HG03097 (cell line): ENCODE data around the gene S1PR4.
"Not testable (repeated sequence)": the region's sequence is repeated elsewhere in the genome, so short reads cannot be mapped to it uniquely, and the experiment has no call there.

ENCODE experiments used
- ATAC-seq: cut with Tn5 transposase; IDR thresholded peaks from one replicate; pipeline ENCODE4 v1.9.1; 2021; ENCODE audit not compliant: unreplicated experiment, low FRiP score

S1PR4 gene

DNA sequence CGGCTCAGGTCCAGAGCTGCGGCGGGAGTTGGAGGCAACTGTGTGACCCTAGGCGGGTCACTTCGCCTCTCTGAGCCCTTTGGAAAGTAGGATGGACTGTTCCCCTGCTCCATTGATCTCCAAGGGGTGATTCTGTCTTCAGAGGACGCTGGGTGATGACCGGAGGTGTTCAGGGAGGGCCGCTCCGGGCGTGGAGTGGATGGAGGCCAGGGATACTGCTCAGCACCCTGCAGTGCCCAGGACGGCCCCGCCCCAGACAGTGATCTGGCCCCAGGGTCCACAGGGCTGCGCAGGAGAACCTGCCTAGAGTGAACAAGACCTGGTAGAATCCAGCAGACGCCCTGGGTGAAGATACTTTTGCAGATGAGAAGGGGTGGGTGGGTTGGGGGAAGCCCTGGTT, 14.1 kb downstream of the S1PR4 start:
- ATAC-seq: no peak

DNA sequence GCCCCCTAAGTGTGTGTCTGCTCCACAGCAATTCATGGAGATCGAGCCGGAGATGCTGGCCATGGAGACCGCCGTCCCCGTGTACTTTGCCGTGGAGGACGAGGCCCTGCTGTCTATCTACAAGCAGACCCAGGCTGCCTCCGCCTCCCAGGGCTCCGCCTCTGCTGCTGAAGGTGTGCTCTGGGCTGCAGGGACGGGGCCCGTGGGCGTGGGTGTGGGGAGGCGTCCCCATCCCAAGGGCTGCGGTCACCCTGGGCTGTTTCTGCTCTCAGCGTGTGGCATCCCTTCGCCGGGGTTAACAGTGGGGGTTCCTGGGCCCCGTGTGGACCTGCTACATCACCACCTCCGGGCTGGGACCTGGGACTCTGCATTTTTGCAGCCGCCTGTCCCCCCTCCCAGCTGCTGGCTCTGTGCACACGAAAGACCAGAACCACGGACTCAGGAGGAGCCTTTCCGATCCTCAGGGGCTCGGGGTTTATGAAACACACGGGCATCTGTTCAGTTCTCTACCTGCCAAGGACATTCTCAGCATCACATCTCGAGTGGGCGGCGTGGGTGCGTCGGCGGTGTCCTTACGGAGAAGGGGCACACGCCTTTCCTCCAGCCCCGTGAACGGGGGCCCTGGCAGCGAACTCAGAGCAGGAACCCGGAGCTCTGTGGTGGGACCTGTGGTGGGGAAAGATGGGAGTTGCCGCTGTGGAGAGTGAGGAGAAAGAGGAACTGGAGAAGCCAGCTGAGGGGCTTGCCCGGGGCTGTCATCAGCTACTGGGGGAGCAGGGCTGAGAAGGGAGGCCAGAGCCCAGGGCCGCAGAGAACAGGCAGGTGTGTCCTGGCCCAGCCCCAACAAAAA, 14.9 kb downstream of the S1PR4 start:
- no peak for ATAC-seq

DNA sequence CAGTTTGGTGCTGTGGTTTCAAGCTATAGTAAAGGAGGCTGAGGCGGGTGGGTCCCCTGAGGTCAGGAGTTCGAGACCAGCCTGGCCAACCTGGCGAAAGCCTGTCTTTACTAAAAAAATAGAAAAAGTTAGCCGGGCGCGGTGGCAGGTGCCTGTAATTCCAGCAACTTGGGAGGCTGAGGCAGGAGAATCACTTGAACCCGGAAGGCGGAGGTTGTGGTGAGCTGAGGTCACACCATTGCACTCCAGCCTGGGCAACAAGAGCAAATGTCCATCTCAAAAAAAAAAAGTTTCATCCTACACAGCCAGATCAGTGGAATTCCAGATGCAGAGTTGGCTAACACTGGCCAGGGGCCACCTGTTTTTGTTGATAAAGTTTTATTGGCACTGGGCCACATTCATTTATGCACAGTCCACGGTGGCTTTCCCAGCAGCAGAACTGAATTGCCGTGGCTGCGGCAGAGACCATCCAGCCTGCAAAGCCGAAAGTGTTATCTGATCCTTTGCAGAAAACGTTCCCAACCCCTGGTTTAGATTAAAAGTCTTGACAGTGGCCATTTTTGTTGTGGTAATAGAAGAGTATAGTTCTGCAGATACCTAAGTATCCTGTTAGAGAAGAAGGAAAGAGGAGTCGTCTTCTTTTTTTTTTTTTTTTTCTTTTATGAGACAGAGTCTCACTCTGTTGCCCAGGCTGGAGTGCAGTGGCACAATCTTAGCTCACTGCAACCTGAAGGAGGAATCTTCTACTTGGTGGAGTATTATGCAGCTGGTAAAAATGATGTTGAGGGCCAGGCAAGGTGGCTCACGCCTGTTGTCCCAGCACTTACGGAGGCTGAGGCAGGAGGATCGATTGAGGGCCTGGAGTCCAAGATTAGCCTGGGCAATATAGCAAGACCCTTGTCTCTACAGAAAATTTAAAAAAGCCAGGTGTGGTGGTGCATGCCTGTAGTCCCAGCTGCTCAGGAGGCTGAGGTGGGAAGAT, 15.8 kb downstream of the S1PR4 start:
- ATAC-seq: no peak

DNA sequence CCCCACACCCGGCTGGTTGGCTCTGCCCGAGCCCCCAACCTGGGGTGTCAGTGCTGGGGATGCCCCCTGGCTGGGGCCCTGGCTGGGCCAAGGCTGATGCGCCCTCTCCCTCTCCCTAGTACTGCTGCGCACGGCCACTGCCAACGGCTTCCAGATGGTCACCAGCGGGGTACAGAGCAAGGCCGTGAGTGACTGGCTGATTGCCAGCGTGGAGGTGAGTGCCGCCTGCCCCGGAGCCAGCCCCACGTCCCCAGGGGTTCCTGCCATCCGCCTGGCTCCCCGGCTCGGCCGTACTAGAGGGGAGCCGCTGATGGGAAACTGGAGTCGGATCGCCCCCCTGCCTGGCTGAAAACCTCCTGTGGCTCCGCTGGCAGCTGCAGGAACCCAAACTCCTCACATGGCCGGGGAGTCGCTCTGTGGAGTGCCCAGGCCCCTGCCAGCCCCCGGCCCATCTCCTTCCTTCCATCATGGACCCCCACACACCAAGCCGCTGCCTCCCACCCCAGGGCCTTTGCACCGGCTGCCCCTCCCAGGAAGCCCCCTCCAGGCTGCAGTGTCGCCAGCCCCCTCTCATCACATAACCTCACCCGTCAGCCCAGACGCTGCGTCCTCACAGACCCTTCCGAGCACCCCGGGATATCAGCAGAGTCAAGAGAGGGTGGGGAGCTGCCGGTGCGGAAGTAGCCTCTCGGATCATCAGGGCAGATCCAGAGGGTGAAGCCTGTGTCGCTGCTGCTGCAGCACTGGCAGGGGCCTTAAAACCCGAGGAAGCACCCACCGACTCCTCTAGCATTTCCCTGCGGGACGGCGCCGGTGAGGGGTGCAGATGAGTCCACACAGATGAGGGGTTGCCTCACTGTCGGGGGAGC, 17.7 kb downstream of the S1PR4 start:
- no peak for ATAC-seq

DNA sequence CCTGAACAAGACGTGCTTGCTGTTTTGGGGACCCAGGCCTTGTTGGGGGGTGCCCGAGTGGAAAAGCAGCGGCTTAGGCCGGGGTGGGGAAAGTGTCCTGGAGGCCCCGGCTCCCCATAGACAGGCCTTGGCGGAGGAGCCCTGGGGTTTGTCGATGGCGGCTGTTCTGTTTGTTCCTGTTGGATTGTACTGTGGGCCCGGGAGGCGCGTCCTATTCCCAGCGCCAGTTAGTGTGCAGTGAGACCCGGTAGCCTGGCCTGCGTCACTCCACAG, 18.3 kb downstream of the S1PR4 start:
- no peak for ATAC-seq

- ATAC-seq: no peak
Measured at GRCh38 chr19:3198901-3199700, 20.5 kb downstream of the S1PR4 start.

- ATAC-seq: no peak
Measured at GRCh38 chr19:3201072-3201700, 22.6 kb downstream of the S1PR4 start.

- ATAC-seq: no peak
Measured at GRCh38 chr19:3201911-3202310, 23.3 kb downstream of the S1PR4 start.

GRCh38 chr19:3202346-3202745, 23.8 kb downstream of the S1PR4 start:
- no peak for ATAC-seq

DNA sequence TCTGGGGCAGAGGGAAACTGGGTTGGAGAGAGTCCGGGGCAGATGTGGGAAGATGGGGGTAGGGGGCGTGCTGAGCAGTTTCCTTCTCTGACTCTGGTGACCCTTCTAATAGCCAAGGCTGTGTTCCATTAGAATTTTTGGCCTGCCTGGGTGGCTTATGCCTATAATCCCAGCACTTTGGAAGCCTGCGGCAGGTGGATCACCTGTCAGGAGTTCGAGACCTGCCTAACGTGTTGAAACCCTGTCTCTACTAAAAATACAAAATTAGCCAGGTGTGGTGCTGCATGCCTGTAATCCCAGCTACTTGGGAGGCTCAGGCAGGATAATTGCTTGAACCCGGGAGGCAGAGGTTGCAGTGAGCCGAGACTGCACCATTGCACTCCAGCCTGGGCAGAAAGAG, 24.3 kb downstream of the S1PR4 start:
- ATAC-seq: not testable (repeated sequence)

- ATAC-seq: no peak
Measured at GRCh38 chr19:3203805-3204645, 25.5 kb downstream of the S1PR4 start.

DNA sequence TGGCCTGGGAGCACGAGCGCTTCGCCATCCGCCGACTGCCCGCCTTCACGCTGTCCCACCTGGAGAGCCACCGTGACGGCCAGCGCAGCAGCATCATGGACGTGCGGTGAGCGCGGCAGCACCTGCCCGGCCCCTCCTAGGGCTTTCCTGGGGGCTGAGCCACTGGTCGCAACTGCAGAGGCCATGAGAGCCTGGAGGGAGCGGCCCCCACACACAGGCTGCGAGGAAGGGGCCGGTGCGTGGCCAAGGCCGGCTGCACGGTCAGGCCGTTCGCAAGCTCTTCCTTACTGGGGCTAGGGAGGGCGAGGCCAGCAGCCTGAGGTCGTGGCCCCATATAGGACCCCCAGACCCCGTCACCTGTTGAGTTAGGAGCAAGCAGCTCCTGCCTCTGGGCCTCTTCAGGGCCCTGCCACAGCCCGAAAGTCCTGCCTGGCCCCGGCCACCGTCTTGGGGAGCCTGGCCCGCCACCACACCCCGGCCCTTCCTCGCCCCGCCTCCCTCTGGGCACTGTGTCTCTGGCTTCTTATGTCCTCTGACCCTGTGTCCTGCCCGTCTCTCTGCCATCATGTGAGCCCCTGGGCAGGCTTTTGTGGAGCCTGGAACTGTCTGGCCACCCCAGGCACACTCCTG, 26.2 kb downstream of the S1PR4 start:
- no peak for ATAC-seq

DNA sequence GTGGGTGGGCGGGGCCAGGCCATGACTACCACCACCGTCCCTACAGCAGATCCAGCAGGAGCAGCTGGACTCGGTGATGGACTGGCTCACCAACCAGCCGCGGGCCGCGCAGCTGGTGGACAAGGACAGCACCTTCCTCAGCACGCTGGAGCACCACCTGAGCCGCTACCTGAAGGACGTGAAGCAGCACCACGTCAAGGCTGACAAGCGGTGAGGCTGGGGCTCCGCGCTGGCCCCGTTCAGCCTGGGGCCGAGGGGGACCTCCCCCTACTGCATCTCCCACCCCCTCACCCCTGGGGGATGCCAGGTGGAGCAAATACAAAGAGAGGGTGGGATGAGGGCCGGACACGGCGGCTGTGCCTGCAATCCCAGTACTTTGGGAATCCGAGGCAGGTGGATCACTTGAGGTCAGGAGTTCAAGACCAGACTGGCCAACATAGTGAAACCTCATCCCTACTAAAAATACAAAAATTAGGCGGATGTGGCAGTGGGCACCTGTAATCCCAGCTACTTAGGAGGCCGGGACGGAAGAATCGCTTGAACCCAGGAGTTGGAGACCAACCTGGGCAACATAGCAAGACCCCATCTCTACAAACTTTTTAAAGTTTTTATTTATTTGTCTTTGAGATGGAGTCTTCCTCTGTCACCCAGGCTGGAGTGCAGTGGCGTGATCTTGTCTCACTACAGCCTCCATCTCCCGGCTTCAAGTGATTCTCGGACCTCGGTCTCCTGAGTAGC, 27.8 kb downstream of the S1PR4 start:
- ATAC-seq: no peak

DNA sequence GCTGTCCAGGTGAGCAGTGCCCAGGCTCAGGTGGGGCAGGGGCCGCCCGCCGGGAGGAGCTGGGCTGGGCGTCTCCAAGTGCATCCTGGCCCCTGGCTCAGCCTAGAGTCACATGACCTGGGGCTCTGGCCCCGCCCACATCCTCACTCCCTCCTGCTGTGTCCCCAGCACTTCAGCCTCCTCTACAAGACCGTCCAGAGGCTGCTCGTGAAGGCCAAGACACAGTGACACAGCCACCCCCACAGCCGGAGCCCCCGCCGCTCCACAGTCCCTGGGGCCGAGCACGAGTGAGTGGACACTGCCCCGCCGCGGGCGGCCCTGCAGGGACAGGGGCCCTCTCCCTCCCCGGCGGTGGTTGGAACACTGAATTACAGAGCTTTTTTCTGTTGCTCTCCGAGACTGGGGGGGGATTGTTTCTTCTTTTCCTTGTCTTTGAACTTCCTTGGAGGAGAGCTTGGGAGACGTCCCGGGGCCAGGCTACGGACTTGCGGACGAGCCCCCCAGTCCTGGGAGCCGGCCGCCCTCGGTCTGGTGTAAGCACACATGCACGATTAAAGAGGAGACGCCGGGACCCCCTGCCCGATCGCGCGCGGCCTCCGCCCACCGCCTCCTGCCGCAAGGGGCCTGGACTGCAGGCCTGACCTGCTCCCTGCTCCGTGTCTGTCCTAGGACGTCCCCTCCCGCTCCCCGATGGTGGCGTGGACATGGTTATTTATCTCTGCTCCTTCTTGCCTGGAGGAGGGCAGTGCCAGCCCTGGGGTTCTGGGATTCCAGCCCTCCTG, 29.1 kb downstream of the S1PR4 start:
- no peak for ATAC-seq

DNA sequence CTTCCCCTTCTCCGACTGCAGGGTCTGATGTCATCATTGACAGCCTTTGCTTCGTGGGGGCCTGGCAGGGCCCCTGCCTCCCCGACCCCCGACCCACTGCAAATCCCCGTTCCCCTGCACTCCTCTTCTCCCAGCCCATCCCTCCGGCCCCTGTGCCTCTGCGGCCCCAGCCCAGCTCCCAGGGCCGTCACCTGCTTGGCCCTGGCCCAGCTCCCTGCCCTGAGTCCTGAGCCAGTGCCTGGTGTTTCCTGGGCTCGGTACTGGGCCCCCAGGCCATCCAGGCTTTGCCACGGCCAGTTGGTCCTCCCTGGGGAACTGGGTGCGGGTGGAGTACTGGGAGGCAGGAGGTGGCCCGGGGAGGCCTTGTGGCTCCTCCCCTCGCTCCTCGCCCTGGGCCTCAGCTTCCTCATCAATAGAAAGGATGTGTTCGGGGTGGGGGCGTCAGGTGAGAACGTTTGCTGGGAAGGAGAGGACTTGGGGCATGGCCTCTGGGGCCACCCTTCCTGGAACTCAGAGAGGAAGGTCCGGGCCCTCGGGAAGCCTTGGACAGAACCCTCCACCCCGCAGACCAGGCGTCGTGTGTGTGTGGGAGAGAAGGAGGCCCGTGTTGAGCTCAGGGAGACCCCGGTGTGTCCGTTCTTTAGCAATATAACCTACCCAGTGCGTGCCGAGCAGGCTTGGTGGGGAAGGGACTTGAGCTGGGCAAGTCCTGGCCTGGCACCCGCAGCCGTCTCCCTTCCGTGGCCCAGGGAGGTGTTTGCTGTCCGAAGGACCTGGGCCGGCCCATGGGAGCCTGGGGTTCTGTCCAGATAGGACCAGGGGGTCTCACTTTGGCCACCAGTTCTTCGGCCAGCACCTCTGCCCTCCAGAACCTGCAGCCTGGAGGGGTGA, 30.0 kb downstream of the S1PR4 start:
- ATAC-seq: no peak
